Right lung (tissue), 5 donors: ENCODE results near the gene AGTRAP. TPM values are rescaled to one million over a fixed set of nuclear protein-coding genes. Genes with fewer than 3 reads are reported as not detected.

Experiments
- DNase-seq, 2 donors: peaks; one replicate each; pipeline ENCODE4 v3.0.0-alpha.2; 2013
- polyA plus RNA-seq, 5 donors: library from polyadenylated mRNA; unstranded; fragments of 120-200 nt; gene quantifications; one replicate each; pipeline versions ENCODE4 v1.2.1 to v1.2.3, GENCODE V29; 2013; ENCODE audit warnings: inconsistent platforms in 1 of 5, low replicate concordance in 1 of 5; ENCODE audit not compliant: insufficient read length in 5 of 5, insufficient read depth in 1 of 5

Gene AGTRAP
- polyA plus RNA-seq, 5 donors = 22.0 to 32.8 (median 29.6) TPM

GRCh38 chr1:11730429-11730891 lies 5.5 kb upstream of the AGTRAP start:
- DNase-seq = peak; percentile 71 to 73

- DNase-seq = peak; percentile 87 to 89
These were observed 4.1 kb upstream of the AGTRAP start for GRCh38 chr1:11731691-11732283.

- DNase-seq = no peak
These were observed 2.6 kb upstream of the AGTRAP start for GRCh38 chr1:11733306-11733705.

GRCh38 chr1:11735531-11735853 lies 444 bp upstream of the AGTRAP start:
- DNase-seq = no peak

GRCh38 chr1:11736746-11737639 lies 1.1 kb downstream of the AGTRAP start:
- DNase-seq = peak; percentile 35 to 36

- no peak for DNase-seq
These were observed 2.2 kb downstream of the AGTRAP start for GRCh38 chr1:11738096-11738495.

GRCh38 chr1:11738783-11739182 lies 2.8 kb downstream of the AGTRAP start:
- no peak for DNase-seq

GRCh38 chr1:11740258-11741192 lies 4.6 kb downstream of the AGTRAP start:
- no peak for DNase-seq

- DNase-seq = no peak
These were observed 5.5 kb downstream of the AGTRAP start for GRCh38 chr1:11741482-11741881.

- no peak for DNase-seq
These were observed 6.1 kb downstream of the AGTRAP start for GRCh38 chr1:11741919-11742558.

GRCh38 chr1:11744287-11744686 lies 8.4 kb downstream of the AGTRAP start:
- no peak for DNase-seq

GRCh38 chr1:11746092-11746491 lies 10.2 kb downstream of the AGTRAP start:
- DNase-seq = no peak

- DNase-seq = no peak
These were observed 11.0 kb downstream of the AGTRAP start for GRCh38 chr1:11746795-11747487.

- no peak for DNase-seq
These were observed 12.6 kb downstream of the AGTRAP start for GRCh38 chr1:11748294-11749202.

- no peak for DNase-seq
These were observed 13.3 kb downstream of the AGTRAP start for GRCh38 chr1:11749203-11749689.

GRCh38 chr1:11749996-11750395 lies 14.1 kb downstream of the AGTRAP start:
- no peak for DNase-seq

GRCh38 chr1:11751087-11751486 lies 15.2 kb downstream of the AGTRAP start:
- no peak for DNase-seq

GRCh38 chr1:11752359-11753088 lies 16.6 kb downstream of the AGTRAP start:
- DNase-seq = no peak
